Body of pancreas (tissue), 4 donors: ENCODE measurements around the gene CST9.

ENCODE experiments used
- POLR2A ChIP-seq, 3 donors: fragments of 450-650 bp; IDR thresholded peaks; one replicate each; pipeline ENCODE4 v1.6.1; 2016; ENCODE audit warnings: antibody characterized with exemption in 3 of 3, mild to moderate bottlenecking in 2 of 3
- TF ChIP-seq, protein P1 (sequence below), 7 experiments: fragments of 450-650 bp in 4 of 7; fragments of 200-600 bp in 3 of 7; sonication (generic) in 3 of 7; IDR thresholded peaks; one replicate each; pipeline ENCODE4 v1.5.1; 2016 to 2019; ENCODE audit warnings: antibody characterized with exemption in 7 of 7

DNA sequence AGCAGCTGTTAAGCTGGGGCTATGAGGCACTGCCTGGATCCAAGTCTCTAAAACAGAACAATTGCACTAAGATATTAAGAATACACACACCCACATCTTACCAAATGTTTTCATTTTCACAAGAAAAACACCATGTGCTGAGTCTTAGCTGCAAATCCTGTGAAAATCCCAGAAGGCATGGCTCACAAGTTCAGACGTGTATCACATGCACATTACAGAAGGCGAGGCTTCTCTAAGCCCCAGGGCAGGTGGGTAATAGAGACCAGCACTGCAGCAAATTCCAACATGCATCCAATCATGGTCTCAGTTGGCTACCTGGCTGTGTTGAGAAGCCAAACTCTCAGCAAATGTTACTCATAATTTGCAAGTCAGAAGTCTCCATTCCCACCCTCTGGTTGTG is 48.3 kb upstream of the CST9 start:
- TF ChIP-seq, protein P1, sequence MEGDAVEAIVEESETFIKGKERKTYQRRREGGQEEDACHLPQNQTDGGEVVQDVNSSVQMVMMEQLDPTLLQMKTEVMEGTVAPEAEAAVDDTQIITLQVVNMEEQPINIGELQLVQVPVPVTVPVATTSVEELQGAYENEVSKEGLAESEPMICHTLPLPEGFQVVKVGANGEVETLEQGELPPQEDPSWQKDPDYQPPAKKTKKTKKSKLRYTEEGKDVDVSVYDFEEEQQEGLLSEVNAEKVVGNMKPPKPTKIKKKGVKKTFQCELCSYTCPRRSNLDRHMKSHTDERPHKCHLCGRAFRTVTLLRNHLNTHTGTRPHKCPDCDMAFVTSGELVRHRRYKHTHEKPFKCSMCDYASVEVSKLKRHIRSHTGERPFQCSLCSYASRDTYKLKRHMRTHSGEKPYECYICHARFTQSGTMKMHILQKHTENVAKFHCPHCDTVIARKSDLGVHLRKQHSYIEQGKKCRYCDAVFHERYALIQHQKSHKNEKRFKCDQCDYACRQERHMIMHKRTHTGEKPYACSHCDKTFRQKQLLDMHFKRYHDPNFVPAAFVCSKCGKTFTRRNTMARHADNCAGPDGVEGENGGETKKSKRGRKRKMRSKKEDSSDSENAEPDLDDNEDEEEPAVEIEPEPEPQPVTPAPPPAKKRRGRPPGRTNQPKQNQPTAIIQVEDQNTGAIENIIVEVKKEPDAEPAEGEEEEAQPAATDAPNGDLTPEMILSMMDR (IDR thresholded peaks at IDR 0.05): no peak
- no peak for TF ChIP-seq POLR2A (IDR thresholded peaks at IDR 0.05)
